Measurements from ENCODE around the gene HOXC10. TPM values are rescaled to one million over a fixed set of nuclear protein-coding genes. Genes with fewer than 3 reads are reported as not detected.

The HOXC10 gene
- total and polyA plus RNA-seq, 2 donors (not counting 3 experiments of a cell fraction or from before 2014, with no cell fraction given): 0.18 TPM; not detected in 1

- Histone ChIP-seq H3K4me2 (ENCODE audit: insufficient read depth, low read length) (no peak within 1 kb of the TSS), H3K9ac (replicated peaks; ENCODE audit: extremely low read depth, insufficient read depth, low read length) (no peak within 1 kb of the TSS), H3K27ac (ENCODE audit: insufficient read depth, low read depth, low read length) (no peak within 1 kb of the TSS), H3K27me3 (ENCODE audit: control insufficient read depth in 2 of 2, insufficient read depth in 2 of 2, low read length in 2 of 2) (peaks cover 91 to 98% of the 10 kb centered on the region in 2 experiments), H2AFZ (ENCODE audit: low read depth, low read length) (no peak within 1 kb of the TSS), H4K20me1 (replicated peaks; ENCODE audit: control insufficient read depth, extremely low read depth, insufficient read depth, low read length) (no peaks in the 10 kb centered on the region), H3K4me3 (replicated peaks in 1 of 3; ENCODE audit: insufficient read depth in 1 of 3, low read depth in 1 of 3, low read length in 3 of 3) (no peak within 1 kb of the TSS), H3K4me1 (ENCODE audit: control insufficient read depth, extremely low read depth, insufficient read depth, low read length) (no peaks in the 10 kb centered on the region), H3K9me1 (replicated peaks; ENCODE audit: control insufficient read depth, extremely low read depth, insufficient read depth, low read length) (no peaks in the 10 kb centered on the region), H3K36me3 (ENCODE audit: control insufficient read depth in 2 of 2, extremely low read depth in 1 of 2, insufficient read depth in 2 of 2, low read length in 2 of 2) (no peaks in the 10 kb centered on the region), H3K9me3 (replicated peaks; ENCODE audit: control insufficient read depth, insufficient read depth, low read length) (no peaks in the 10 kb centered on the region), H3K79me2 (ENCODE audit: control insufficient read depth, insufficient read depth, low read length) (no peaks in the 10 kb centered on the region)
- TF ChIP-seq GATA2 (IDR thresholded peaks at IDR 0.05; ENCODE audit: insufficient read depth, insufficient read length, low read depth, low read length): no peak
- POLR2A ChIA-PET: no interaction called here
- FAIRE-seq (no peak), DNase-seq (ENCODE audit: low read depth, low spot score) (no peak)
- BruUV-seq (replicated peaks): no TSS peak
- CTCF ChIA-PET: no interaction called here
- dilution Hi-C loops (cut with MboI; ENCODE audit: extremely low pct_ligation_motif_present, low sequenced_read_pairs): no loop called here
- intact Hi-C loops (cut with micrococcal nuclease): no loop called here
Measured at GRCh38 chr12:53954694-53955035, 30.3 kb upstream of the HOXC10 start, which contains the start of gene HOXC12. HOXC12 (plus strand) TSS chr12:53954903; CDS start chr12:53954930, 27 bp downstream.

GRCh38 chr12:53955036-53955775 is 29.7 kb upstream of the HOXC10 start:
- Histone ChIP-seq H3K27ac (ENCODE audit: insufficient read depth, low read depth, low read length) (no peak overlapping the region), H3K4me2 (ENCODE audit: insufficient read depth, low read length) (no peak overlapping the region), H3K9me1 (replicated peaks; ENCODE audit: control insufficient read depth, extremely low read depth, insufficient read depth, low read length) (no peaks in the 10 kb centered on the region), H3K79me2 (ENCODE audit: control insufficient read depth, insufficient read depth, low read length) (no peaks in the 10 kb centered on the region), H3K4me3 (replicated peaks in 1 of 3; ENCODE audit: insufficient read depth in 1 of 3, low read depth in 1 of 3, low read length in 3 of 3) (no peak overlapping the region), H3K4me1 (ENCODE audit: control insufficient read depth, extremely low read depth, insufficient read depth, low read length) (no peaks in the 10 kb centered on the region), H3K9me3 (replicated peaks; ENCODE audit: control insufficient read depth, insufficient read depth, low read length) (no peaks in the 10 kb centered on the region), H3K36me3 (ENCODE audit: control insufficient read depth in 2 of 2, extremely low read depth in 1 of 2, insufficient read depth in 2 of 2, low read length in 2 of 2) (no peaks in the 10 kb centered on the region), H3K27me3 (ENCODE audit: control insufficient read depth in 2 of 2, insufficient read depth in 2 of 2, low read length in 2 of 2) (peaks cover 91 to 98% of the 10 kb centered on the region in 2 experiments), H2AFZ (ENCODE audit: low read depth, low read length) (no peak overlapping the region), H3K9ac (replicated peaks; ENCODE audit: extremely low read depth, insufficient read depth, low read length) (no peak overlapping the region), H4K20me1 (replicated peaks; ENCODE audit: control insufficient read depth, extremely low read depth, insufficient read depth, low read length) (no peaks in the 10 kb centered on the region)
- no peak for DNase-seq (ENCODE audit: low read depth, low spot score)
- intact Hi-C loops (cut with micrococcal nuclease) (no loop called here), dilution Hi-C loops (cut with MboI; ENCODE audit: extremely low pct_ligation_motif_present, low sequenced_read_pairs) (no loop called here)
- no peak for FAIRE-seq
- no TSS peak for BruUV-seq (replicated peaks)
- POLR2A ChIA-PET: no interaction called here
- TF ChIP-seq POLR2A (IDR thresholded peaks at IDR 0.05; ENCODE audit: low read depth, low read length) (no peak), EZH2 (IDR thresholded peaks at IDR 0.05; ENCODE audit: borderline replicate concordance, low read depth, low read length, severe bottlenecking) (peak; percentile 91)
- CTCF ChIA-PET: no interaction called here

All from endothelial cell of umbilical vein (primary cell).